OCI-LY1 (cell line): Measurements from ENCODE around the gene SGPP2.

Experiments used
- CTCF ChIP-seq: fragments of 200-600 bp; sonication (generic), shearing (Covaris generic); IDR thresholded peaks from 2 replicates; pipeline ENCODE4 v1.5.1; 2017; ENCODE audit warnings: mild to moderate bottlenecking, antibody characterized with exemption, low read length, moderate library complexity, mixed read lengths
- EZH2 ChIP-seq: fragments of 200-600 bp; sonication (generic), shearing (Covaris generic); IDR thresholded peaks from 2 replicates; pipeline ENCODE4 v1.8.0; 2017; ENCODE audit warnings: borderline replicate concordance, mixed run types, mild to moderate bottlenecking, antibody characterized with exemption, low read length, moderate library complexity, mixed read lengths

- TF ChIP-seq CTCF (no peak), EZH2 (no peak)
Observed at GRCh38 chr2:222526480-222527277, 102.3 kb downstream of the SGPP2 start.
